Measurements from ENCODE around the gene DOK5. TPM values are rescaled to one million over a fixed set of nuclear protein-coding genes. Genes with fewer than 3 reads are reported as not detected.

The DOK5 gene
- polyA plus RNA-seq, 1 donor, result 3.0 TPM

GRCh38 chr20:54623991-54624569 lies 148.7 kb downstream of the DOK5 start:
- Histone ChIP-seq H3K36me3 (ENCODE audit: control insufficient read depth, insufficient read depth, low read length) (no peaks in the 10 kb centered on the region), H3K27me3 (ENCODE audit: control insufficient read depth, insufficient read depth, low read length) (no peaks in the 10 kb centered on the region), H3K4me3 (ENCODE audit: low read length) (no peak overlapping the region), H3K27ac (ENCODE audit: low read length) (no peak overlapping the region), H3K9me3 (ENCODE audit: control insufficient read depth, low read depth, low read length) (no peaks in the 10 kb centered on the region), H3K4me1 (ENCODE audit: control insufficient read depth, insufficient read depth, low read length) (no peaks in the 10 kb centered on the region)
- DNase-seq, result no peak
- 83% methylated on average over 1 of the region's 5 CpGs for WGBS (ENCODE audit: insufficient coverage, low lambda C conversion rate)

- Histone ChIP-seq H3K9me3 (ENCODE audit: control insufficient read depth, low read depth, low read length) (no peaks in the 10 kb centered on the region), H3K4me3 (ENCODE audit: low read length) (no peak overlapping the region), H3K36me3 (ENCODE audit: control insufficient read depth, insufficient read depth, low read length) (no peaks in the 10 kb centered on the region), H3K27ac (ENCODE audit: low read length) (no peak overlapping the region), H3K4me1 (ENCODE audit: control insufficient read depth, insufficient read depth, low read length) (no peaks in the 10 kb centered on the region), H3K27me3 (ENCODE audit: control insufficient read depth, insufficient read depth, low read length) (no peaks in the 10 kb centered on the region)
- no CpG with 5 or more reads among the region's 7 CpGs for WGBS (ENCODE audit: insufficient coverage, low lambda C conversion rate)
- DNase-seq, result peak in 1 of 2 donors; percentile 11
Measured at GRCh38 chr20:54624706-54625390, 149.5 kb downstream of the DOK5 start.

DNA sequence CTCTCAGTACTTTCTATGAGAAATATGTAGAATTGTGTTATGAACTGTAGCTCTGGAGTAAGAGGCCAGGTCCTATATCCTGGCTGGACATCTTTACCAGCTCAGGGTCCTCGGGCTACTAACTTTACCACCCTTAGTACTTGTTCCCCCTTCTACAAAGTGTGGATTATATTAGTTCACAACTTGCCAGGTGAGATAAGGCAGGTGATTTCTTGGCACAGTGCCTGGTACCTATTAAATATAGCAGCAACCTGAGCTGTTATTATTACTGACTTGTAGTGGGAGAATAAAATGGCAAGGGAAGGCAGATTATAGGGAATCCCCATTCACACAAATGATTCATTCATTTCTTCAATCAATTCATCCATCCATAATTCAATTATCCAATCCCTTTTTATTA lies 150.1 kb downstream of the DOK5 start:
- Histone ChIP-seq H3K27ac (ENCODE audit: low read length) (no peak overlapping the region), H3K4me3 (ENCODE audit: low read length) (no peak overlapping the region), H3K4me1 (ENCODE audit: control insufficient read depth, insufficient read depth, low read length) (no peaks in the 10 kb centered on the region), H3K9me3 (ENCODE audit: control insufficient read depth, low read depth, low read length) (no peaks in the 10 kb centered on the region), H3K27me3 (ENCODE audit: control insufficient read depth, insufficient read depth, low read length) (no peaks in the 10 kb centered on the region), H3K36me3 (ENCODE audit: control insufficient read depth, insufficient read depth, low read length) (no peaks in the 10 kb centered on the region)
- WGBS (ENCODE audit: insufficient coverage, low lambda C conversion rate), result no CpG with 5 or more reads among the region's 1 CpG
- no peak for DNase-seq

DNA sequence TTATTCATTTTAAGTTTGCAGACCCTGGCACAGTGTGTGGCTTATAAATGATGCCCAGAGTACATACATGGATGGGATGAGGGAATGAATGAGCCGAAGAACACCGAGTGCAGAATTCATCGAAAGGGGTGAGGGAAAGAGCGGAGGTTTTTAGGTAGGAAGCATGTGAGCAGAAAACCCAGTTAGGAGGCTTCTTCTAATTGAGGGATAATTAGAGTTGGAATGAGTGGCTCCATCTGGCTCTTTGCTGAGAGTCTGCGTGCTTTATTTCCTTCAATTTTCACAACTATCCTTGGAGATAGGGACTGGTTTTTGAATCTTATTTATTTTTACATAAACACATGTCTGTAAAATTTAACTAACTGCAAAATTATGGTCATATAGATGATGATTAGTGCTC lies 150.7 kb downstream of the DOK5 start:
- Histone ChIP-seq H3K4me1 (ENCODE audit: control insufficient read depth, insufficient read depth, low read length) (no peaks in the 10 kb centered on the region), H3K36me3 (ENCODE audit: control insufficient read depth, insufficient read depth, low read length) (no peaks in the 10 kb centered on the region), H3K27me3 (ENCODE audit: control insufficient read depth, insufficient read depth, low read length) (no peaks in the 10 kb centered on the region), H3K9me3 (ENCODE audit: control insufficient read depth, low read depth, low read length) (no peaks in the 10 kb centered on the region), H3K4me3 (ENCODE audit: low read length) (no peak overlapping the region), H3K27ac (ENCODE audit: low read length) (no peak overlapping the region)
- WGBS (ENCODE audit: insufficient coverage, low lambda C conversion rate), result 100% methylated on average over 1 of the region's 5 CpGs
- DNase-seq, result no peak

DNA sequence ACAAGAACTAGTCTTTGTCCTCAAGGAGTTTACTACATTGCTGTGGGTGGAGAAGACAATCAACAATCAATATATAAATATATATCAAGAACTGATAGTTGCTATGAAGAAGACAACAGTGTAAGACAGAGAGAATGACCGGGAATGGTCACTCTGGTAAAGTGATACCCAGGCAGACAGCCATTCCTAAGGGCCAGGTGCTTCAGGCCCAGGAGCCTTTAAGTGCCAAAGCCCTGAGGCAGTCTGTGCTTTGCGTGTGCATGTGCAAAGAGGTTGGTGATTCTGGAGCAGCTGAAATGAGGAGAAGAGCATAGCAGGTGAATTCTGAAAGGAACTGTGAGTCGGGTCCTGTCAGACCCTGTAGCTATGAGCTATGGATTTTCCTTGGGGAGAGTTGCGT lies 154.2 kb downstream of the DOK5 start:
- Histone ChIP-seq H3K9me3 (ENCODE audit: control insufficient read depth, low read depth, low read length) (no peaks in the 10 kb centered on the region), H3K36me3 (ENCODE audit: control insufficient read depth, insufficient read depth, low read length) (no peaks in the 10 kb centered on the region), H3K4me1 (ENCODE audit: control insufficient read depth, insufficient read depth, low read length) (no peaks in the 10 kb centered on the region), H3K4me3 (ENCODE audit: low read length) (no peak overlapping the region), H3K27me3 (ENCODE audit: control insufficient read depth, insufficient read depth, low read length) (no peaks in the 10 kb centered on the region), H3K27ac (ENCODE audit: low read length) (no peak overlapping the region)
- 100% methylated on average over 1 of the region's 4 CpGs for WGBS (ENCODE audit: insufficient coverage, low lambda C conversion rate)
- no peak for DNase-seq

- H3K4me1 ChIP-seq (ENCODE audit: control insufficient read depth, insufficient read depth, low read length), result no peaks in the 10 kb centered on the region
- no peaks in the 10 kb centered on the region for H3K27me3 ChIP-seq (ENCODE audit: control insufficient read depth, insufficient read depth, low read length)
- no peaks in the 10 kb centered on the region for H3K9me3 ChIP-seq (ENCODE audit: control insufficient read depth, low read depth, low read length)
- no peak overlapping the region for H3K27ac ChIP-seq (ENCODE audit: low read length)
- 62% methylated on average over 4 of the region's 4 CpGs for WGBS (ENCODE audit: insufficient coverage, low lambda C conversion rate)
- no peaks in the 10 kb centered on the region for H3K36me3 ChIP-seq (ENCODE audit: control insufficient read depth, insufficient read depth, low read length)
- no peak for DNase-seq
- no peak overlapping the region for H3K4me3 ChIP-seq (ENCODE audit: low read length)
Measured at GRCh38 chr20:54630582-54630981, 155.2 kb downstream of the DOK5 start.

- no peaks in the 10 kb centered on the region for H3K27me3 ChIP-seq (ENCODE audit: control insufficient read depth, insufficient read depth, low read length)
- H3K9me3 ChIP-seq (ENCODE audit: control insufficient read depth, low read depth, low read length), result no peaks in the 10 kb centered on the region
- DNase-seq, result no peak
- no CpG with 5 or more reads among the region's 3 CpGs for WGBS (ENCODE audit: insufficient coverage, low lambda C conversion rate)
- H3K27ac ChIP-seq (ENCODE audit: low read length), result no peak overlapping the region
- no peaks in the 10 kb centered on the region for H3K36me3 ChIP-seq (ENCODE audit: control insufficient read depth, insufficient read depth, low read length)
- H3K4me1 ChIP-seq (ENCODE audit: control insufficient read depth, insufficient read depth, low read length), result no peaks in the 10 kb centered on the region
- no peak overlapping the region for H3K4me3 ChIP-seq (ENCODE audit: low read length)
Measured at GRCh38 chr20:54631059-54631458, 155.7 kb downstream of the DOK5 start.

- Histone ChIP-seq H3K27ac (ENCODE audit: low read length) (no peak overlapping the region), H3K27me3 (ENCODE audit: control insufficient read depth, insufficient read depth, low read length) (no peaks in the 10 kb centered on the region), H3K36me3 (ENCODE audit: control insufficient read depth, insufficient read depth, low read length) (no peaks in the 10 kb centered on the region), H3K9me3 (ENCODE audit: control insufficient read depth, low read depth, low read length) (no peaks in the 10 kb centered on the region), H3K4me3 (ENCODE audit: low read length) (no peak overlapping the region), H3K4me1 (ENCODE audit: control insufficient read depth, insufficient read depth, low read length) (no peaks in the 10 kb centered on the region)
- WGBS (ENCODE audit: insufficient coverage, low lambda C conversion rate), result no CpG with 5 or more reads among the region's 13 CpGs
- no peak for DNase-seq
Measured at GRCh38 chr20:54633374-54634355, 158.3 kb downstream of the DOK5 start.

GRCh38 chr20:54636575-54636974 lies 161.2 kb downstream of the DOK5 start:
- Histone ChIP-seq H3K36me3 (ENCODE audit: control insufficient read depth, insufficient read depth, low read length) (no peaks in the 10 kb centered on the region), H3K9me3 (ENCODE audit: control insufficient read depth, low read depth, low read length) (no peaks in the 10 kb centered on the region), H3K4me3 (ENCODE audit: low read length) (no peak overlapping the region), H3K27me3 (ENCODE audit: control insufficient read depth, insufficient read depth, low read length) (no peaks in the 10 kb centered on the region), H3K4me1 (ENCODE audit: control insufficient read depth, insufficient read depth, low read length) (no peaks in the 10 kb centered on the region), H3K27ac (ENCODE audit: low read length) (no peak overlapping the region)
- no peak for DNase-seq
- WGBS (ENCODE audit: insufficient coverage, low lambda C conversion rate), result 86% methylated on average over 2 of the region's 5 CpGs

DNA sequence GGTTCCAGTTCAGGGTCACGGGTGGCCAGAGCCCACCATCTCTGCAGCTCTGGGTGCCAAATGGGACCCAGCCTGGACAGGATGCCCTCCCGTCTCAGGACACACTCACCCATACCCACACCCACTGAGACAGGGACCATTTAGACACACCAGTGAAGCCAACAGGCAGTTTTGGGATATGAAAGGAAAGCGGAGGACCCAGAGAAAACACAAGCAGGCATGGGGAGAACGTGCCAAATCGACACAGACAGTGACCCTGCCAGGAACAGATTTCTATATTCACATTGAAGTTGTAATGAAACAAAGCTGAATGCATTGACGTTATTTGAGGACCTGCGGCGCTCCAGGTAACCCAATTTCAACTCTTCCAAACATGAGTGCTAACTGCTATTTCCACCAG lies 164.5 kb downstream of the DOK5 start:
- no CpG with 5 or more reads among the region's 8 CpGs for WGBS (ENCODE audit: insufficient coverage, low lambda C conversion rate)

More for the DNA sequence above, 164.5 kb downstream of the DOK5 start:
- Histone ChIP-seq H3K4me3 (ENCODE audit: low read length) (no peak overlapping the region), H3K27ac (ENCODE audit: low read length) (no peak overlapping the region), H3K27me3 (ENCODE audit: control insufficient read depth, insufficient read depth, low read length) (no peaks in the 10 kb centered on the region), H3K4me1 (ENCODE audit: control insufficient read depth, insufficient read depth, low read length) (no peaks in the 10 kb centered on the region), H3K36me3 (ENCODE audit: control insufficient read depth, insufficient read depth, low read length) (no peaks in the 10 kb centered on the region), H3K9me3 (ENCODE audit: control insufficient read depth, low read depth, low read length) (no peaks in the 10 kb centered on the region)
- DNase-seq, result no peak
